ENCODE data around the gene DMBT1.

Gene DMBT1

GRCh38 chr10:122662231-122662630 lies 101.7 kb downstream of the DMBT1 start:
- Histone ChIP-seq H3K27ac (no peak overlapping the region), H3K4me3 (no peak overlapping the region)

- H3K27ac ChIP-seq = no peak overlapping the region
- no peak overlapping the region for H3K4me3 ChIP-seq
Measured at GRCh38 chr10:122663516-122664130, 103.1 kb downstream of the DMBT1 start.

DNA sequence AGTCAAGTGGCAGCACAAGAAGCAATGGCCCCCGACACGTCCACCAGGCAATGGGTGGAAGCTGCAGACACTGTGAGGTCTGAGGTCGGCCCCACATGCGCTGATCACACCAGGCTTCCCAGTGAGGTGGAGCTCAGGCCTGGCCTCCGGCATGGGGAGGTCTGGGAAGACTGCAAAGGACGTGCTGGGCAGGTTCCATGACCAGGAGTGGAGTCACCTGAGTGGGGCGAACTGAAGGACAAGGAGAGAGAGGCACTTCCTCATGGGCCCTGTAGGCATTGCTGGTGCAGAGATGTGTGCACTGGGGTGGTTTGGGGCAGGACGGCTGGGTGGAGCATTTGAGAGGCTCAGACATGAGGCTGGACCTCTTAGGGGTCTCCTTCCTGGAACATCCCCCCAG lies 103.9 kb downstream of the DMBT1 start:
- Histone ChIP-seq H3K27ac (no peak overlapping the region), H3K4me3 (no peak overlapping the region)

- Histone ChIP-seq H3K27ac (no peak overlapping the region), H3K4me3 (no peak overlapping the region)
Measured at GRCh38 chr10:122665329-122665860, 104.8 kb downstream of the DMBT1 start.

DNA sequence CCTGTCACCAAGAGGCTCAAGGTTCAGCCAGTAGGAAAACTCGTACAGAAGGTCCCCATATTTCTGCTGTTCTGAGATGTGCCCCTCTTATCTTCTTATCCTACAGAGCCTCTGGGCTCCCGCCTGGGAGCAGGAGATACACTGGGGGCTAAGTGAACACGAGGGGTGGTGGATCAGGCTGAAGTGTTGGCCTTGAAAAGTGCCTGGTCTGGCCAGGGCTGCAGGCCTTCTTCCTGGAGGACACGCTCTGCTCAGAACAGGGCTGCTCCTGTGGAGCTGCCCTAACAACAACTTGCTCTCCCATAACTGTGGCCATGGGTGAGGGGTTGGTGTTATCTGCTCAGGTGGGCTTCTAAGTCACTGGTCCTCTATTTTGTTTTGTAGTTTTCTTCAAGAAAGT lies 105.4 kb downstream of the DMBT1 start:
- H3K27ac ChIP-seq = no peak overlapping the region
- no peak overlapping the region for H3K4me3 ChIP-seq

- H3K27ac ChIP-seq = no peak overlapping the region
- no peak overlapping the region for H3K4me3 ChIP-seq
Measured at GRCh38 chr10:122669045-122669444, 108.5 kb downstream of the DMBT1 start.

DNA sequence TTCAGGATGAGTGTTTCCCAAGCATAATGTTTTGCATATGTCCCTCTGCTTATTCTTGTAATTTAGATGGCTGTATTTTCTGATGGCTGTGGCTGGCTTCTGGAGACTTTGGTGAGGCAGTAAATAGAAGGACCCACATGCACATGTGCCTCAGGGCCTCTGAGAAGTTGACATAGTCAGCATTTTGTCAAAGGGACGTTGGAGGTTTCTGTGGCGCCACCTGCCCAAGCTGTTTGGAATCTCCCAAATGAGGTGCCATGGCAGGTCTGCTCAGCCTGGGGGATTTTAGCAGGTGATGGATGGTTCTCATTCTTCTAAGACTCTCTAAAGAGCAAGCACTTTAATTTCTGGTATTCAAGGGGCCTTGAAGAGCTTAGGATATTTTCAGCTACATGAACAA lies 109.3 kb downstream of the DMBT1 start:
- Histone ChIP-seq H3K4me3 (no peak overlapping the region), H3K27ac (no peak overlapping the region)

GRCh38 chr10:122671355-122671754 lies 110.8 kb downstream of the DMBT1 start:
- H3K27ac ChIP-seq = peak overlapping the region in 1 of 21 experiments; percentile 42
- H3K4me3 ChIP-seq = no peak overlapping the region

DNA sequence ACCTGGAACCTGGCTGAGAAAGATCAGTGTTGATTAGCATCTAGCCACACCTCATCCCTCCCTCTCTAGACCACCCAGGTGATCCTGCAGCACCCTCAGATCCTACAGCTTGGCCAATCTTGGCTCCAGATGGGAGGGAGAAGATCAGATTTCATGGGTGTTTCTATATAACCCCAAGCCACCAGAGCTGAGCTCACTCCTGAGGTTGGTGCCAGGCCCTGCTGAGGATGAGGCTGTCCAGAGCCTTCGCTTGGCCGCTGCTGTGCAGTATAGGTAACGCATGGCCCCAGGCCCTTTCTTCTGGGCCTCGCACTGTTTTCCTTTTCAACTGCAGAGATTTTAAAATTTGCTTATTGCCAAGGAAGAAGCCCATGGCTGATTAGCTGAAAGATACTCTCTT lies 112.1 kb downstream of the DMBT1 start:
- no peak overlapping the region for H3K4me3 ChIP-seq
- peak overlapping the region in 2 of 21 experiments; percentile 49 to 74 for H3K27ac ChIP-seq

DNA sequence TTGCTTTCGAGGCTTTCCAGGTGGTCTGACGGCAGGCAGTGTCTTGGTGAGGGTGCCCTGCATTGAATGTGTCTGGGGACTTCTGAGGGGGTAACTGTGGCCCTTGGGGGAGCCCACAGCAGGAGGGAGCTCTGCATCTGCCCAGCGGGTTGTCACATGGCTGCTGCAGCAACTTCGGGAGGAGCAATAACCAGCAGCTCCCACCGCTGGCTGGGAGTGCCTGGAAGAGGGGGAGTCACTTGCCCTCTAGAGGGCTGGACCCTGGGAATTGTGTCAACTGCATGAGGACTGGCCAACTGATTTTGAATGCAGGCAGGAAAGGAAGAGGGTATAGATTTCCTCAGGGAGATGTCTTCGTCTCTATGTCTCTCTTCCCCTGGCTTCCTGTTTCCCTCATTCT lies 112.7 kb downstream of the DMBT1 start:
- H3K4me3 ChIP-seq = no peak overlapping the region
- peak overlapping the region in 2 of 21 experiments; percentile 49 to 74 for H3K27ac ChIP-seq

- Histone ChIP-seq H3K4me3 (no peak overlapping the region), H3K27ac (peak overlapping the region in 1 of 21 experiments; percentile 74)
Measured at GRCh38 chr10:122673731-122674130, 113.2 kb downstream of the DMBT1 start.

- H3K4me3 ChIP-seq = no peak overlapping the region
- H3K27ac ChIP-seq = no peak overlapping the region
Measured at GRCh38 chr10:122674781-122675180, 114.2 kb downstream of the DMBT1 start.

GRCh38 chr10:122675278-122675677 lies 114.7 kb downstream of the DMBT1 start:
- H3K4me3 ChIP-seq = no peak overlapping the region
- H3K27ac ChIP-seq = no peak overlapping the region

DNA sequence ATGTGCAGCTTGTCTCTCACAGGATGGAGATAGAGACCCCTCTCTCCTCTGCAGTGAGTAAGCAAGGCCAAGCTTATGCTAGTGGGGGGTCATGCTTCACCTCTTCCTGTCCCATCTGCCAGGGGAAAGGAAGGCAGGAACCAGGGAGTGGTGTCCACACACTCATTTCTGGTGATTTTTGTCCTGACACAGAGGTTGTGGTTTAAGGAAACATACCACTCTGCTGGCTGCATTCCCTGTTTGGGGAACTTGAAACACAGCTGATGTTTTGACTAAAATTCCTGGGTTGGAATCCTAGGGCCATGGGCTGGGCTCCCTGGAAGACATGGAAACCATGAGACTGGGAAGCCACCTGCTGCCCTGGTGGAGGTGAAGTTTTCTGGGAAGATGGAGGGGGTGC lies 117.7 kb downstream of the DMBT1 start:
- no peak overlapping the region for H3K27ac ChIP-seq
- H3K4me3 ChIP-seq = no peak overlapping the region

- Histone ChIP-seq H3K27ac (no peak overlapping the region), H3K4me3 (no peak overlapping the region)
Measured at GRCh38 chr10:122682522-122682921, 122.0 kb downstream of the DMBT1 start.

GRCh38 chr10:122688293-122688989 lies 127.9 kb downstream of the DMBT1 start:
- H3K27ac ChIP-seq = no peak overlapping the region
- H3K4me3 ChIP-seq = no peak overlapping the region

GRCh38 chr10:122689146-122689820 lies 128.7 kb downstream of the DMBT1 start:
- Histone ChIP-seq H3K4me3 (no peak overlapping the region), H3K27ac (no peak overlapping the region)

- H3K27ac ChIP-seq = no peak overlapping the region
- H3K4me3 ChIP-seq = no peak overlapping the region
Measured at GRCh38 chr10:122692744-122693143, 132.2 kb downstream of the DMBT1 start.

All from skin epidermis (tissue), 12 donors.